HG02642 (cell line): Measurements from ENCODE around the gene HMGCLL1.

Experiments
- ATAC-seq: cut with Tn5 transposase; IDR thresholded peaks from one replicate; pipeline ENCODE4 v1.9.1; 2021; ENCODE audit warnings: mild to moderate bottlenecking; ENCODE audit not compliant: unreplicated experiment, poor library complexity

HMGCLL1 gene

DNA sequence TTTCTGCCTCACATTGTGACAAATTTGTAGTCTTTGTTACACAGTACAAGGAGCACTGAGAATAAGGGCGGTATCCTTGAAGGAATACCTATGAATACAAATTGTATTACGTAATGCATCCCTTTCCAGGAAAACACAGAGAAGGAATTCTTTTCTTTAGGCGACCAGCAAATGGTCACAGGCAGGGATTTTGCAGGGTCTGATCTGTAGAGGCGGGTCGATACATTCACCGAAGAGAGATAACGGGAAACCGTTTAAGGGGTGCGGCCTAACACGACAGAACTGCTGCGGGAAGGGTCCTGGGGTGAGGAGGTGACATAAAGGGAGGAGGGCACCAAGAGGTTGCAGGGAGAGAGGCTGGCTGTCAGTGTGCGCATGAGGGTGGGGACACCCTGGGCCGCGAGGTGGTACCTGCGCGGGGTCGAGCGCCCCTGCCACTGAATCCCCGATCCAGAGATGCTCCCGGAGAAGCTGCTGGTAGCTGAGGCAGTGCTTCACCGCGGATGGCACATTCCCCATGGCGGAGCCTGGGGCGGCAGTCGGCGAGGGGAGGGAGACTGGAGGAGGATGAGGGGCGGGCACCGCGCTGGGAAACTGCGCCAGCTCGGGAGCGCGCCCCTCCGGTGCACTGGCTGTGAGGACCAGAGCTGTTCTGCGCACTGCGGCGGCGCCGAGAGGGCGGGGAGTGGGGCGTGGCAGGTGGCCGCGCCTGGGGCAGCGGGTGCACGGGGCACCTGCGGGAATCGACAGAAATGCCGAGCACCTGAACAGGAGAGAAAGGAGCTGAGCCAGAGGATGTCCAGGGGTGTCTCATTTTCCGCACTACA, at the start of gene HMGCLL1:
TSS of gene HMGCLL1 (minus strand) at position 656 of the 827 bp plus-strand sequence. CDS start at position 519, 137 bp downstream.
- ATAC-seq, result no peak

DNA sequence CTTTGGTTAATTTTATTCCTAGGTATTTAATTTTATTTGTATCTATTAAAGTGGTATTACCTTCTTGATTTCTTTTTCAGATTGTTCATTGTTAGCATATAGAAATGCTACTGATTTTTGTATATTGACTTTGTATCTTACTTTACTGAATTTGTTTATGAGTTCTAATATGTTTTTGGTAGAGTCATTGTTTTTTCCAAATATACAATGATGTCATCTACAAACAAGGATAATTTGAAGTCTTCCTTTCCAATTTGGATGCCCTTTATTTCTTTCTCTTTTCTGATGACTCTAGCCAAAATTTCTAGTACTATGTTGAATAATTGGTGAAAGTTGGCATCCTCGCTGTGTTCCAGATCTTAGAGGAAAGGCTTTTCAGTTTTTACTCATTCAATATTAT, 43.0 kb upstream of the HMGCLL1 start:
- ATAC-seq, result no peak

- no peak for ATAC-seq
Observed at GRCh38 chr6:55621244-55621643, 42.3 kb upstream of the HMGCLL1 start.

- peak; percentile 87 for ATAC-seq
Observed at GRCh38 chr6:55617272-55617671, 38.3 kb upstream of the HMGCLL1 start.

GRCh38 chr6:55604021-55604420, 25.0 kb upstream of the HMGCLL1 start:
- ATAC-seq, result no peak

DNA sequence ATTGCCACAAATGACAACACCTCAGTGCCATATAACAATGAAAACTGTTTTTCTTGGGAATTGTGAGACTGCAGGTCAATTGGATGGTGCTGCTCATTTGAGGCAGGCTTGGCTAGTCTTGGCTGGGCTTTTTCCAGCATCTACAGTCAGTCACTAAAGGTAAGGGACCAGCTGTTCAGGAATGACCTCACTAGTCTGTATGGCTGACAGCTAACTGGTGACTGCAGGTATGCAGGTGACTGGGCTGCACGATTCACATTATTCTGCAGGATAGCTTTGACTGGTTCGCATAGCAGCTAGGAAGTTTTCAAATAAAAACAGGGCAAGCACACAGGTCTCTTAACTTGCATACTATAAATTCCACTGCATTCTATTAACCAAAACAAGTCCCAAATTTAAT, 22.1 kb upstream of the HMGCLL1 start:
- ATAC-seq, result no peak

GRCh38 chr6:55594442-55594841, 15.4 kb upstream of the HMGCLL1 start:
- ATAC-seq, result no peak

DNA sequence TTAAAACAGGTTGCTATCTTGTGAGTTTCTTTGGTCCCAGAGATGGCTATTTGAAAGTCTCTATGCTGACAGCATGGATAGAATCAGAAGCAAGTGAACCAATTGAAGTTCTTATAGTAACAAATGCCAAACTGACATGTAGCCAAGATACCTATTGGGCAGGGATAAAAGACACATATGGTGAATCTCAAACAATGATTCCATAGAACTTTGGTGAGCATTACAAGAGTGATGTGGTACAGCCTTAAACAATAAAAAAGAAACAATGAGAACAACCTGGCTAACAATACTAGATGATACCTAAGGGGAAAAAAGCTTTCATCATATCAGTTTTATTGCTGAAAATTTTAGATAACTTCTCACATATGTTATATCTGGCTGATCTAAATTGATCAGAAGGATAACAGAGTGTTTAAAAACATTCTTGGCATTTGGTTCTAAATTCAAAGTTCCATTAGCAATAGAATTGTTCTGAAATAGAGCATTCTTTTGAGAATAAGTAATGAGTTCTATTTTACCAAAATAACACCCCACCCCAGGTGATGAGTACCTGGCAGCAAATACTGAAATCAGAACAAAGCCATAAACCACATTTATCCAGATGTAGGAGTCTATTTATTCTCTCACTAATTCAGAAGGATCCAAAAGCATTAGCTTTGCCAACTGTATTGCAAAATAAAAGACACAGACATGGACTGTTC, 5.8 kb upstream of the HMGCLL1 start:
- no peak for ATAC-seq

GRCh38 chr6:55576811-55577210, 2.2 kb downstream of the HMGCLL1 start:
- no peak for ATAC-seq

- ATAC-seq, result no peak
Observed at GRCh38 chr6:55574556-55574955, 4.4 kb downstream of the HMGCLL1 start.

DNA sequence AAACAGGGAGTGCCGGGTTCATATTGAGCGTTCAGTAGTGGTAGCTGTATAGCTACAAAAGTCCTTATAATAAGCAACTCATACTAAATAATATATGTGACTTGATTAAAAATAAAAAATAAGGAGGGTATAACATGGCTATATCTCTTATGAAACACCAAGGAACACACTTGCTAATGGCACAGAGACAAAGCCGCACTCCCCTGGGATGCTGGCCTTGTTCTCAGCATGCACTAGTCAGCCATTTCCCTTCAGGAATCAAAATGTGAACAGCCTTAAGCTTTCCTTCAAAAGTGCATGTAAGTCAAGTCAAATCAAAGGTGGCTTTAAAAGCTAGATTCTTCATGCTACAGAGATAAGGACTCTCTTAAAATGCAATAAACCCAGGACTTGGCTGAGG, 9.4 kb downstream of the HMGCLL1 start:
- no peak for ATAC-seq

DNA sequence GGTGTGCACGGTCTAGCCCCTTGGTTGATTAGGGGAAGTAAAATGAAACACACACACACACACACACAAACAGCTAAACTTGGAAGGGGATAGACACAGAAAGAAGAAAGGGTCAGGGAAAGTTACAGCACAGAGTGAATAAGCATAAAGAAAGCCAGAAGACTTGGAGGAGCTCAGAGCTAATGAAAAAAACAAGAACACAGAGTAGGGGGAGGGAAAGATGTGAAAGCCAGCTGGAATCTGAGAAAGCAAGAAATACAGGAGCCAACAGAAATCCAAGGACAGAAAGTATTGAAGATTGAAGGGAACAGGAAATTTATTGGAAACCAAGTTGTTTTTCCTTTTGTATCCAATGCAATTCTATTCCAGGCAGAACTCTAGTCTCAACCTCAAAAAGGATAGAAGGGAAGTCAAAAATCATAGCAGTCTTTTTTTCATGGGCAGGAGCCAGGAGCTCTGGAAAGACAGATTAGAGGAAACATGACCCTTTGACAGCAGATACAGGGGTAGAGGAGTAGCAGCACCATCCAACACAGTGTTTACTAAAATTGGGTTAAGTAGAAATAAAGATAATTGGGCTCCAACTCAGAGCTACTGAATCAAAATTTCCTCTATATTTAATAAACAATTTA, 10.1 kb downstream of the HMGCLL1 start:
- ATAC-seq, result no peak

GRCh38 chr6:55567558-55567957, 11.4 kb downstream of the HMGCLL1 start:
- ATAC-seq, result no peak

GRCh38 chr6:55566036-55566710, 12.8 kb downstream of the HMGCLL1 start:
- no peak for ATAC-seq

DNA sequence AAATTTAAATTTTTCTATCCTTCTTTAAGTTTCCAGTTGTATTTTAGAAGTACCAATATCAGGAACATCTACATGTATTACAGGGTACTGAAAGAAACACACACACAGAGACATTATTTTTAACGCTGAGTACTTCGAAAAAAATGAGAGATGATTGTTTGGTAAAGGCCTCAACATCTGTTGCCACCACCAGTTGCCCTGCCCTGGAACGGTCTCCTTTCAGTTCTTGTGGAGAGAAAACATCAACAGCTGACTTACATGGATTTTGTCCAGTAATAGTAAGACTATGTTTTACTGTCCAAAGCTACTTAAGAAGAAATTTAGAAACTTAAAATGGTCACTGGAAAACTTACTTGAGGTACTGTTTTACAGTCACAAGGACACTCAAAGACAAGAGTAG, 16.7 kb downstream of the HMGCLL1 start:
- ATAC-seq, result no peak

DNA sequence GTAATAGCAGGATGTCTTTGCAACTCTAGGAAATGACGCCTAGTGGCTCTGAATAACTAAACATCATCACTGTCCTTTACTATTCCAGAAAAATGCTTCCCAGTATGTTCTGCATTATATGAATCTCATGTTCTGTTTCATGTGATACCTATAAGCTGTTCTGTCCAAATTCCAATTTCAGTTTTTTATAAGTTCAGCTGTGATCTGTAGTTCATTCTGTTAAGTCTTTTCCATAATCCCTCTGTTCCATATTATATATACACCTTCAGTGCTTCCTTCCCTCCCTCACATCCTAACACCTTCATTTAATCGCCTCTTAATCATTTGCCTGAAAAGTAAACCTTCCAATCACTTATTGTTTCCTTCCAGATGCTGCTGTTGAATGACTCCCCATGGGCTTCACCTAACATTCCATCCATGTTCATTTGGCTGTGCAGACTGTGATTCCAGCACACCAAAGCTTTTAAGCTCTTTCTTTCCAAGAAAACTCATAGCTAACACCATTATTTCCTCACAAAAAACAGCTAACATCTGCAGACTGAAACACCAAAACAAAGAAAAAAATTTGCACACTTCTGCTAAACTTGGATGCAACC, 18.6 kb downstream of the HMGCLL1 start:
- ATAC-seq, result no peak

DNA sequence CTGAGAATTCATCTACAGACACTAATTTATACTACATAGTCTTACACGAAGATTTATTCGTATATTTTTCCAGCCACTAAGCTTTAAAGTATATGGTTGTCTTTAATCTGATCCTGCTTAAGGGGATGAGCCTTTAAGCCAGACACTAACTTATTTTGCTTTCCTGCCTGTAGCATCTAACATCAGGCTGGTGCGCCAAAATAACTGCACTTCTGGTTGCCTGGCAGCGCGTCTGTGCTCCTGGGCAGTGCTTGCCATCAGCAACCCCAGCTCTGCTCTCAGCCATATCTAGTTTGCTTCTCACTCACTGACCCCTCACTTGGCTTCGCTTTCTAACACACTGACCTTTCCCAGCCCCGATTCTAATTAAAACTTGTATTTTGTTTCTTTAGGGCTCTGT, 21.8 kb downstream of the HMGCLL1 start:
- ATAC-seq, result no peak

- no peak for ATAC-seq
Observed at GRCh38 chr6:55545791-55546190, 33.2 kb downstream of the HMGCLL1 start.

DNA sequence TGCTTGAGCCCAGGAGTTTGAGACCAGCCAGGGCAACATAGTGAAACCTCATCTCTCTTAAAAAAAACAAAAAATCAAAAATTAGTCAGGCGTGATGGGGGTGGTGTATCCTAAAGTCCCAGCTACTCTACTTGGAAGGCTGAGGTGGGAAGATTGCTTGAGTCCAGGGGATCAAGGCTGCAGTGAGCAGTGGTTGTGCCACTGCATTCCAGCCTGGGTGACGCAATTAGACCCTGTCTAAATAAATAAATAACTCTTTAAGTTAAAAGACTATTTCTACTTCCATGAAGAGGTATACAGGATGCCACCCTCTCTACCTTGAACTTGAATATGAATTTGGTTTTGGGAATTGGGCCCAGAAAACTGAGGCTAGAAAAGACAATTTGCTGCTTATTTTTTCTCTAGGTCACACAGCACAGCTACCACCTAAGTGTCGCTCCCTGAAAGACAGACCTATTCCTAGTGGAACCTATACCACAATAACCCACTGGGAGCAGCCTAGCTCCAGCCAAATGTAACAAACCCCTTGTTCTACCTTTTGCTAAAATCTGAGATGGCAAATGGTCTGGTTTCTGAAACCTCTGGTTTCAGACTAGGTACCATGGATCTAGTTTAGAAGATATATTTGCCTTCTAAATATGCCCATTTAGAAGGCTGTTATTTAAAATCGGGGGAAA, 35.2 kb downstream of the HMGCLL1 start:
- no peak for ATAC-seq

- ATAC-seq, result no peak
Observed at GRCh38 chr6:55541024-55541423, 38.0 kb downstream of the HMGCLL1 start.
